Iris pigment epithelial cell (primary cell): ENCODE results near the gene NES.
A peak's percentile ranks its signal among the peaks of the same experiment; 100 is the strongest.
"Not testable (repeated sequence)": the region's sequence is repeated elsewhere in the genome, so short reads cannot be mapped to it uniquely, and the experiment has no call there.

Experiments
- DNase-seq: peaks from one replicate; pipeline ENCODE4 v3.0.0-alpha.2; 2011; ENCODE audit warnings: low read depth

The NES gene

DNA sequence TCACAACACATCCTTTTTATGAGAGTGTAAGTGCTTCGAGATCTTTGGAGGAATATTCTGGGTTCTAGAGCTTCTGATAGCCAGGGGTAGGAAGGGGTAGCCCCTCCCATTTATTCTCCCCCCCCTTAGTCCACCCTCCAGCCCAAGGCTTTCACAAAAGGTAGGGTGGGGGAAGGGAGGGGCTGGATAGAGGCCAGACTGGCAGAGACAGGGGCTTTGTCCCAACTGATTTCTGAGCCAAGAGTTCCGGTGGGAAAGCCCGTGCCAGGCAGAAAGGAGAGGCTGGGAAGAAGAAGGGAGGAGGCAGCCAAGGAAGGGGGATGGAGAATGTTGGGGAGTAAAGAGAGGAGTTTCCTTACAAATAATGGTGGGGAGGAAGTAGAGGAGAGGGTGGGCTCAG lies 32.2 kb downstream of the NES start:
- no peak for DNase-seq

DNA sequence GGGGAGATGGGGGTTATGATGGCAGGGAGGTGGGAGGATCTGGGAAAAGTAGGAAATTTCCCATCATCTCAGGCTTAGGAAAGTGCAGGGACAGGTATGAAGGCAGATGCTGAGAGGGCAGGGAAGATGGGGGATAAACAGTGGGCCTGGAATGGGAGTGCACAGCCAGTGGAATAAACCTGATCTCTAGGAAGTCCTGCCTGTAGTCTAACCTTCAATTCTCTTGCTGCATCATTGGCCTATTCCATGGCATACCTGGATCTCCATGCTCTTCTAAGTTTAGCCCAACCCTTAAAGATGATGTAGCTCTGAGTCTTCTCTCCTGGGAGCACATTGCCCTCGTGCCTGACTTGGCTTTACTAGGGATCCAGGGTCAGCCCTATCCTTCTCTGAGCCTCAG lies 32.6 kb downstream of the NES start:
- DNase-seq = no peak

DNA sequence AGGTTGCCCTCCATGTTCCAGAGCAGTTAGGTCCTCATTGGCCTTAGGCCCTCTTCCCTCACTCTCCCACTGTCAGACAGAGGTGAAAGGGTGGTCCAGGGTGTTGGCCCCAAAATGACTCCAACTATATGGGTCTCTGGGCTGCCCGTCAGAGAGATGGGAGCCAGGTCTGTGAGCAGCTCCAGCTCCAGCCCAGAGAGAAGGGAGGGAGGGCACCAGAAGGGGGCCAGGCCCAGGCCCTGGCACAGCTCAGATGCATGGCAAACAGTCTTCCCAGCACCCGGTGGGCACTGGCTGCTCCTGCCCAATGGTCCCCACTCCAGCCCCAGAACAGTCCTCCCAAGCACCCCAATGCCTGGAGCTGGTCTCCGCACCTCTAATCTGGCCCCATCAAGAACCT lies 33.1 kb downstream of the NES start:
- DNase-seq = no peak

DNA sequence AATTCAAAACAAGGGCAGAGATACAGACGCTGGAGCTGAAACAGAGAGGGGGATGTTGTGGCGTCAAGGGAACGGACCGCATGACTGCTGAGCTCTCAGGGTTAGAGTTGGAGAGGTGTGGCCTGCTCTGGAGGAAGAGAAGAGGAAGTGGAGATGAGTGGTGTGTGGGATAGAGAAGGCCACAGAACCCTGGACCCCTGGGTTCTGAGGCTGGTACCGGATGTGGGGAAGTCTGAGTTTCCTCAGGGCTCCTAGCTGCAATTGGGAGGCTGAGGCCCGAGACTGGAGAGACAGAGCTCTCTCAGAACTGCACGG lies 33.5 kb downstream of the NES start:
- DNase-seq = no peak

DNA sequence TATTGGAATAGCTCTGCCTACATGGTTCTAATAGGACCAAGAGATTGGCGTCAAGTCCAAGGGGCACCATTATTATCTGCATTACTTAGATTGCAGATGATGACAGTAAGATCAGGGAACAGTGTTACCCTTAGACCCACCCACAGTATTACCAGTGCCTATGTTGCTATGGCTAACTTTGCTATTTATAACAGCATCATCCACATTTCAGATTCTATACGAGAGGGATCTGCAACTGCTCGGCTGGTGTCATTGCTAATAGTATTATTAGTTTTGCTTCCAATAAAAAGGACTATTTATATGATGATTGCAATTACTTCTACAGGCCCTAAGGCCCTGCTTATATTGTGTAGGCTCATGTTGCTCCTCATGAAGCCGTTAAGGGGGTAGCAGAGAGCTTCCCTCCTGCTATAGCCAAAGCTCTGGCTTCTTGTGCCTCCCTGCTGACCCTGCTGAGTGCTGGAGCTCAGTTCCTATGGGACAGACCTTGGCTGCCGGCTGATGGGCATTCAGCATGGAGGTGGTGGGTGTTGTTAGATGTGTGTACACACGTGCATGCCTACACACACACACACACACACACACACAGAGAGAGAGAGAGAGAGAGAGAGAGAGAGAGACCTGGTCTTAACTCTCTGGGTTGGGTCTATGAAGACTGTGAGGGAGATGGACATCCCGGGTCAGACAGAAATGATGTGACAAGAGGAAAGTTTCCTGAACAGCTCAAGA lies 34.0 kb downstream of the NES start:
- no peak for DNase-seq

DNA sequence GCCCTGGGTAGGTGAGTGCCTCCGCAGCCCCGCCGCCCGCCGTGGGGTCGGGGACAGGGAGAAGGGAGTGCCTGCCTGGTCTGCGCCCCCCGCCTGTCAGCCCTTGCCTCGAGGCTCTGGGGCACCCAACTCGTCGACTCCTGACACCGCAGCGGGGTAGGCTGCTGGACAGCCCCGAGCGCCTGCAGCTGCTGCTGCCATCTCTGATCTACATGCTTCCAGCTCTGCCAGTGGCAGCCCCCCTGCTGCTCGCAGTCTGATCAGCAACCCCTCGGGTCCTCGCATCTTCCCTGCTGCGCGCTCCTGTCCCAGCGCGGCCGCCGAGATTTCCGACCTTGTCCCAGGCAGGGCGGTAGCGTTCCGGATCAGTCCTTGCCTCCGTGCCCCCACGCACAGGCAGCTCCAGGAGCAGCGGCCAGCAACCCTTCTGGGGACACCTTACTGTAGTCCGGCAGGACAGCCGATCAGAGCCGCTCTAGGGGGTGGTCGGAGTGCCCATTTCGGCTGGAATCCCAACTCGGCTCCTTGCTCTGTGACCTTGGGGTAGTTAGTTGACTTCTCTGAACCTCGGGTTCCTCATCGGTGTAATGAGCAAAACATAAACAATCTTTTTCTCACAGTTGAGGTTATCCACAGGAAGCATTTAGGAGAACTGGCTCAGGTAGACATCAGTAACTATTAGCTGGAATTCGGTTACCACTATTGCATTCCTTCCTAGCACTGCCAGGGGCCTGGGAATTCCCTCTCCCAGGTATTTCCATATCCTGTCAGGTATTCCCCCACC lies 34.8 kb downstream of the NES start:
- DNase-seq = no peak

DNA sequence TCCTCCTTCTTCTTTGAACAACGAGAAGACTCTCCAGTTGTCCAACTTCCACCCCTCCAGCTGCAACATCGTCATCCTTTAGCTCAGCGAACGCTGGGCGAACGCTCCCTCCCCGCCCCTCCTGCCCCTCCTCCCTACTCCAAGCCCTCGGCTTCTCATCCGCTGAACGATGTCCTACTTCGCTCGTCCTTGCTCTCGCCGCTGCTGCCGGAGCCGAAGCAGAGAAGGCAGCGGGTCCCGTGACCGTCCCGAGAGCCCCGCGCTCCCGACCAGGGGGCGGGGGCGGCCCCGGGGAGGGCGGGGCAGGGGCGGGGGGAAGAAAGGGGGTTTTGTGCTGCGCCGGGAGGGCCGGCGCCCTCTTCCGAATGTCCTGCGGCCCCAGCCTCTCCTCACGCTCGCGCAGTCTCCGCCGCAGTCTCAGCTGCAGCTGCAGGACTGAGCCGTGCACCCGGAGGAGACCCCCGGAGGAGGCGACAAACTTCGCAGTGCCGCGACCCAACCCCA lies 35.4 kb downstream of the NES start, which contains the start of gene BCAN:
BCAN (plus strand) TSS at position 357 of the 504 bp plus-strand sequence. CDS start 3,938 bp downstream, outside the sequence.
- peak; percentile 26 for DNase-seq

DNA sequence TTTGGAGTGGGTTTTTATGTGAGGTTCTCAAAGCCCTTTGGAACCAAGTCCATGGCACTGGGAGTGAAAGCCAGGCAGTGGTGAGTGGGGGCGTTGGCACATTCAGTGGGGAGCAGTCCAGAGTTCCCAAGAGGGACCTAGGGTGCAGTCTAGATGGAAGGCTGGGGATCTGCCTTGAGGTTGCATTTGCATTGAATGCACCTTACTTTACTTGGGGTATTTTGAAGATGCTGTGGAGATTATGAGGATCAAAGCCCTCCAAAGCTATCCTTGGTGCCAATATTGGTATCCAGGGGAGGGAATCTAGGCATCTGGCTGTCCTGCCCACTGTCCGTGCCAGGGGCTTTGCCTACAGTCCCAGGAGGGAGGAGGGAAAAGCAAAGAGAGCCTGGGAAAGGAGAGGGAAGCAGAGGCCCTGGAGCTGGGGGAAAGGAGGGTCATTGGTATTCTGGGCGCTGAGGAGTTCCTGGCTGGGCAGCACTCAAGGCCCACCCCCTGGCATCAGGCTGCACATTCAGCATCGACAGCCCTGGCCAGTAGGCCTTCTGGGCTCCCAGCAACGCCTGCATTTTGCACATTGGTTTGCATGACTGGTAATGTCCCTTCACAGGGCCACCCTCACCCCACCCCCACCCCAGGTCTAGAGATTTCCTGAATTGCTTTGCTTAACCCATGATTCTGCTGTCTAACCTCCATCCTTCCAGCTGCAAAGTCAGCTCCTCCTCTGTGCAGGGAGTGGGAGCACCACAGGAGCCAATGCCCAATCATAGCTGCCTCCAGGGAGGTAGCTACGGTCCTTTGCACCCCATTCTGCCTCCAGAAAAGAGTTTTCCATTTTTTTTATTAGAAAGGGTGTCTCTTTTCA lies 36.1 kb downstream of the NES start:
- DNase-seq = no peak

DNA sequence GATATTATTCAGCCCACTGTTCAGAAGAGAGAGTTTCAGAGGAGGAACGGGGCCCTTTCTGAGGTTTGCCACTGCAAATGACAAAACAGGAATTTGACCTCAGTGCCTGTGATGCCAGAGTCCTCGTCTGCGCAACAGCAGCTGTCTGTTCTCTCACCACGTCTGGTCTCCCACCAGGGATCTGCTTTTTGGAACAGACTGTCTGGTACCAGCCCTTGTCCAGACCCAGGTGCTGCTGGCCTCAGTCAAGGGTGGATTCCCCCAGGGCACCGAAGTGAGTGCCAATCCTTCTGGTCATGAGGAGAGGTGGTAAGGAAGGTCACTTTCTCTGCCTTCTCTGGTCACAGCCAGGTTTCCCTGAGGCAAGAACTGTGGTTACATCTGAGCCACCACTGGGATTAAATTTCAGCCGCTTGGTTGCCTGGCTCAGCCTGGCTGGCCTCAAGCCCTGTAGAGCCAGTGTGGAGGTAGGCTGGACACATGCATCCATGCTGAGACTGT lies 37.6 kb downstream of the NES start:
- DNase-seq = no peak

DNA sequence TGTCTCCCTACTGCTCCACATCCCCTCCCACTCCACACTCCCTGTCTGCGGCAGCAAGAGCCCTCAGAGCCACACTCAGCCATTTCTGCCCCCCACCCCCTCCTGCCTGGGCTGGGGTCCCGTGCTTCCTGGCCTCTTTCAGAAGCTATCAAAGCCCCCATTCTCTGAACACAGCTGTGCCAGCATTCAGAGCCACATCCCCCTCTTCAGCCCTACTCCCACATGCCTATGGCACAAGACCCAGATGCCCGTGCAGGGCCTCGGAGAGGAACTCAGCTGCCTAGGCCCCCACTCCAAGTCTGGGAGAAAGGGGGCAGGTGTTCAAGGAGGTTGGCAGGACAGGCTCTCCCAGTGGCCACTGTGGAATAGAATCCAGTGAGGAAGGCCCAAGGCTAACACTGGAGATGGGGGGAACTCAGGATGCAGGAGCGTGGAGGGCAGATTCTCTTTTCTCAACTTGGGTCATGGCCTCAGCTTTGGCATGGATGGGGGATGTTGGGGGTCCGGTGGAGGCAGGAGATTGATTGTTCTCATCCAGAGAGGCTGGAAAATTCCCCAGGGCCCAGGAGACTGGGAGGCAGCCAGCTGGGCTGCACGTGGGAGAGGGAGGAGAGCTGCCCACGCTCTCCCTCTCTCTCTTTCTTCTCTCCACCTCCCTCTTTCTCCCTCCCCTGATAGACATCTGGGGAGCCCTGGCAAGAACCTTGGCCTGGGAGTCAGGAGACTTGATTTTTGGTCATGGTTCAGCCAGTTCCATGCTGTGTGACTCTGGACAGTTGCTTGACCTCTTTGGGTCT lies 38.8 kb downstream of the NES start:
- no peak for DNase-seq

DNA sequence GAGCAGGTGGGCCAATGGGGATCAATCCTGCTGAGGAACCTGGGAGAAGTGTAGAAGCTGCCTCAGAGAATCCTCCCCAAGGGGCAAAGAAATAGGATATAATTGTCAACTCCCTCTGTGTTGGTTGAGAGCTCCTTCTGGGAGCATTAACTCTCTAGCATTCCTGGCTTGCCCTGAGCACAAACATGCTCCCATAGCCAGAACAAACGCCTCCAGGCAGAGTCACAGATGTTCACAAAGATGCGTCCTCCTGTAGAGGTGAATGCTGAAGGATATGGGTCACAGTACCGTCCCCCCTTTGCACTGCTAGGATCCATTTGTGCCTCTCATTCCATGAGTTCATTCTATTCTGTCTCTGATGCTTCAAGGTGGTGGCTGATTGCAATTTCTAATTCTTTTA lies 44.9 kb downstream of the NES start:
- DNase-seq = no peak

DNA sequence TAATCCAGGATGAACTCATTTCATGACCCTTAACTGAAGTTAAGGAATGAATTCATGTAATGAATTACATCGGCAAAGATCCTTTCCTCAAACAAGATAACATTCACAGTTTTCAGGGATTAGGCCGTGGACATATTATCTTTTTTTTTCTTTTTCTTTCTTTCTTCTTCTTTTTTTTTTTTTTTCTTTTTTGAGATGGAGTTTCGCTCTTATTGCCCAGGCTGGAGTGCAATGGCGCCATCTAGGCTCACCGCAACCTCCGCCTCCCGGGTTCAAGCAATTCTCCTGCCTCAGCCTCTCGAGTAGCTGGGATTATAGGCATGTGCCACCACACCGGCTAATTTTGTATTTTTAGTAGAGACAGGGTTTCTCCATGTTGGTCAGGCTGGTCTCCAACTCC lies 46.1 kb downstream of the NES start:
- DNase-seq = not testable (repeated sequence)

DNA sequence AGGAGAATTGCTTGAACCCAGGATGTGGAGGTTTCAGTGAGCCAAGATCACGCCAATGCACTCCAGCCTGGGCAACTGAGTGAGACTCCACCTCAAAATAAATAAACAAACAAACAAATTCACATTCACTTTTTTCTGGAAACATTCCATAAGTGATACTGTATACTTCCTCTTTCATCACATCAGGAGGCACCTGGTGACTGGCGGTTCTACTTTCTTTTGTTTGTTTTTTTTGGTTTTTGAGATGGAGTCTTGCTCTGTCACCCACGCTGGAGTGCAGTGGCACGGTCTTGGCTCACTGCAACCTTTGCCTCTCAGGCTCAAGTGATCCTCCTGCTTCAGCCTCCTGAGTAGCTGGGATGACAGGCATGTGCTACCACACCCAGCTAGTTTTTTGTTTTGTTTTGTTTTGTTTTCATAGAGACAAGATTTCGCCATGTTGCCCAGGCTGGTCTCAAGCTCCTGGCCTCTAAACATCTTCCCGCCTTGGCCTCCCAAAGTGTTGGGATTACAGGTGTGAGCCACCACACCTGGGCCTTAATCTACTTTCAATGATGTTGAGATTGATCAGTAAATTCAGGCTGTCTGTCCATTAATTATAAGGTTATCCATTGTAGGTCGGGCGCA lies 47.3 kb downstream of the NES start:
- DNase-seq = no peak

DNA sequence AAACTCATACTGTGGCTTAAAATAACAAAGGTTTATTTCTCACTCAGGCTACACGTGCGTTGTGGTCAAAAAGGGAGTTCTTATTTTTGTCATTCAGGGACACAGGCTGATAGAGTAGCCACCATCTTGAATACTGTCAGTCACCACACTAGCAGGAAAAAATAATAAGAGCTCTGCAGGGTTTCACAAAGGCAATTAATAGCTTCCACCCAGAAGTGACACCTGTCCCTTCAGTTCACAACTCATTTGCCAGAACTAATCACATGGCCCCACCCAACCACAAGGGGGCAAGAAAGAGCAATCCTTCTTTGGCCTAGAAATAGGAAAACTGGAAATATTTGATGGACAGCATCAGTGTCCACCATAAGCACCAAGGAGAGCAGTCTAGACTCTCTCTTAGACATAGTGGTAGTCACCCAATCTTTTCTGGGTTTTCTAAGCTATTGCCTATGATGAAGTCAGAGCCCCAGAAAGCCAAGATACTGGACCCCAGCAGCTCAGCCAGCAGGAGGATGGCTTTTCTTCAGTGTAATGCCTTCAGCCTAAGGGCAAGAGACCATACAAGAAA lies 49.8 kb downstream of the NES start:
- DNase-seq = peak; percentile 54

DNA sequence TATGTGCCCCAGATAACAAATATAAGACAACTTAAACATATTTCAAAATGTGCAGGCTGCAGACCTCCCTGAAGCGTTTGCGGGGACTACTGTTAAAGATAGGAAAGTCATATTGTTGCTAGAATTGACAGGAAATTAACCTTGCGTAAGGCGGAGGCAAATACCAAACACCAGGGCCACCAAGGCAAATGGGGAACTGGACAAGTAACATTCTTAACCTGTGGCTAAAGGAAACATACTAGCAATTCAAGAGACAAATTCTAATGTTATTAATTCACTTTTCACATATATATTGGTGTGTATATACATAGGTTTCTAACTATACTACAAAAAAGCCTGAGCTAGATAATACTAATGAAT lies 51.1 kb downstream of the NES start:
- no peak for DNase-seq

DNA sequence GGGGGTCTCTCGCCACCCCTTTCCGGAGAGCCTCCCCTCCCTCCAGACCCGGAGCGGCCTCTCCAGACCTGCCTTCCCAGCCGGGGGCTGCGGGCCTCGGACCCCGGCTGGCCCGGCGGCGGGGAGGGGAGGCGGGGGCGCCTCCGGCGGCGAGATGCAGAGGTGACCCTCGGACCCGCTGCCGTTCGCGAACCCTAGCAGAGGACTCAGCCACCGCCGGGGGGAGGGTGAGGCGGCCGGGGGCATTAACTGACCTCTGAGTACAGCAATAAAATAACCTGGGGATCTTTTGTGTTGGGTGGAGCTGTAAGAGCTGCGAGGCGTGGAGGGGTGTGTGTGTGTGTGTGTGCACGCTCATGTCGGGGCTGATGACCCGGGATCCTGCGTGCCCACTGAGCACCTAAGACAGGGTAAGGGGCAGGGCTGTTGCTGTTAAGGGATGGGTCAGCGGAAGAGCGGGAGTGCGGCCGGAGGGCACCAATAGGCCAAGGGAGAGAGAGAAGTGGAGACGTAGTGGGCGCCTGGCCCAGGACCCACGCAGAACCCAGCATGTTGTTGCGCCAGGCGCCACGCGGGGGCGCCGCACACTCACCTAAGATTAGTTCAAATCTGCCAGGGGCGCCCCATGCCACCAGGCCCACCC lies 51.6 kb downstream of the NES start:
- no peak for DNase-seq

DNA sequence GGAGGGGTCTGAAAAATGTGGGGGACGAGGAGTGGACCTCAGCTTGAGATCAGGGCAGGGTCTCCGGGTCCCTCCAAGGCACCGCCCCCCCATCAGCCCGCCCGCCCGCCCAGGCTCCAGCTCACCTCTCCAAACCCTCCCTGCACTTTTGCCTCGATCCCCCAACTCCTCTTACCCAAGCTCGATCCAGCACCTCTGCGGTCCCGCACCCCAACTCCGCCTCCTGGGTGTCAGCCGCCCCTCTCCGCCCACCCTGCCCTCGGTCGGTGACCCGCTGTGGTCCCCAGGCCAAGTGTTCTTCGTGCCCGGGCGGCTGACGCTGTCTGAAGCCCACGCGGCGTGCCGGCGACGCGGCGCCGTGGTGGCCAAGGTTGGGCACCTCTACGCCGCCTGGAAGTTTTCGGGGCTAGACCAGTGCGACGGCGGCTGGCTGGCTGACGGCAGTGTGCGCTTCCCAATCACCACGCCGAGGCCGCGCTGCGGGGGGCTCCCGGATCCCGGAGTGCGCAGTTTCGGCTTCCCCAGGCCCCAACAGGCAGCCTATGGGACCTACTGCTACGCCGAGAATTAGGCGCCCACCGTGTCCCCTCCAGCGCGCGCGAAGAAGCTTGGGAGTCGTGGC lies 52.3 kb downstream of the NES start:
- no peak for DNase-seq

DNA sequence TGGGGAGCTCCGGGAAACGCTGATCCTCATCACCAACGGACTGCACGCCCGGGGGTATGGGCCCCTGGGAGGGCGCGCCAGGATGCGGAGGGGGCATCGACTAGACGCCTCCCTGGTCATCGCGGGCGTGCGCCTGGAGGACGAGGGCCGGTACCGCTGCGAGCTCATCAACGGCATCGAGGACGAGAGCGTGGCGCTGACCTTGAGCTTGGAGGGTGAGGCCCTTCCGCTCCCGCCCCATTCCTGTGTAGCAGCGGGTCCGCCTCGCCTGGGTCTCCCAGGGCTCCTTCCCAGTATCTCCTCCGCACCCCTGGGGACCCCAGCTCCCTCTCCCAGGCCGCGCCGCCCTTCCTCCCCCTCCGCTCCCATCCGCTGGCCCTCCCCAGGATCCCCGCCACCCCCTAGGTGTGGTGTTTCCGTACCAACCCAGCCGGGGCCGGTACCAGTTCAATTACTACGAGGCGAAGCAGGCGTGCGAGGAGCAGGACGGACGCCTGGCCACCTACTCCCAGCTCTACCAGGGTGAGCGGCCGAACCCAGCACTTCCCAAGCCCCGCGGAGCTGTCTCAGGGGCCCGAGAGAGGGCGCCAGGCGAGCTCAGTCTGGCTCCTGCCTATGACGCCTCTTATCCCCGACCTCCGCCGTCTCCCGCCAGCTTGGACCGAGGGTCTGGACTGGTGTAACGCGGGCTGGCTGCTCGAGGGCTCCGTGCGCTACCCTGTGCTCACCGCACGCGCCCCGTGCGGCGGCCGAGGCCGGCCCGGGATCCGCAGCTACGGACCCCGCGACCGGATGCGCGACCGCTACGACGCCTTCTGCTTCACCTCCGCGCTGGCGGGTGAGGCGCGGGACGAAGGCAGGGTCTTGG lies 53.0 kb downstream of the NES start:
- peak; percentile 49 for DNase-seq
